ENCODE measurements around the gene ZIC1. TPM values are rescaled to one million over a fixed set of nuclear protein-coding genes. Genes with fewer than 3 reads are reported as not detected.

Gene ZIC1
- total RNA-seq = 1.2 TPM in 1 of 2 replicates, not detected in the other

DNA sequence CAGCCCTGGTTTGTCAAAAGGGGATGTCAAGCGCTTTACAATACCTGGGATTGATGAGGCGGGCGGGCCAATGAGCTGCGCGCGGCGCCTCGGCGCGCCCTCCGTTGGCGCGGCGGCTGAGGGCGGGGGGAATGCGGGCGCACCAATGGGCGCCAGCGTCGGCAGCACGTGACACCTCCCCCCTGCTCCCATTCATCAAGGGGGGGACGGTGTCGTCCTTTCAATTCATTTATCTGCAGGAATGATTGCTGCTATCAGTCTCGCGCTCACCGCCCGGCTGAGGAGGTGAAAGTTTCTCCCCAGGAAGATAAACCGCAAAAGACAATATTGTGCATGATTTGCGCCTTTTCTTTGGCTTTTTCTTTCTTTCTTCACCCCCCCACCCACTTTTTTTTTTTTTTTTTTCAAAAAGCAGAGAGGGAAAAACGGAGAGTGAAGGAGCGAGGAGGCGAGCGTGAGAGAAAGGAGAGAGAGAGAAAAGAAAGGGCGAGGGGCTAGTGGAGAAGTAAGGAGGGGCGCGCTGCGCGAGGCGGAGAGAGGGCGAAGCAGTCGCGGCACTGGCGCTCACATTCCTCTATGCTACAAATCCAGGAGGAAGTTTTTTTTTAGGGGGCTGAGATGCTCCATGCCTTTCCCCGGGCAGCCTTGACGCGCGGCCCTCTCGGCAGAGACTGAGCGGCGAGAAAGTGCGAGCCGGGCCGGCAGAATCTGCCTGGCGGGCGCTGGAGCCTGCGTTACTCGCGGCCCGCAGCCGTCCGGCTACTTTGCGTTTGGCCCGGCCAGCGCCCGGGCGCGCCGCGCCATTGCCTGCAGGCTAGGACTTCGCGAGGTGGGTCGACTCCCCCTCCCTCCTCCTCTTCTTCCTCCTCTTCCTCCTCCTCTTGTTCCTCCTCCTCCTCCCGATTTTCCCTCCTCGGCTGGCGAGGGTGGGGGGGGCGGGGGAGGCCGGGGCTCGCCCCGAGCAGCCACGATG, at the start of gene ZIC1:
Gene ZIC1 (plus strand): TSS at position 223 of the 973 bp plus-strand sequence. CDS start 748 bp downstream, at position 971.

DNA sequence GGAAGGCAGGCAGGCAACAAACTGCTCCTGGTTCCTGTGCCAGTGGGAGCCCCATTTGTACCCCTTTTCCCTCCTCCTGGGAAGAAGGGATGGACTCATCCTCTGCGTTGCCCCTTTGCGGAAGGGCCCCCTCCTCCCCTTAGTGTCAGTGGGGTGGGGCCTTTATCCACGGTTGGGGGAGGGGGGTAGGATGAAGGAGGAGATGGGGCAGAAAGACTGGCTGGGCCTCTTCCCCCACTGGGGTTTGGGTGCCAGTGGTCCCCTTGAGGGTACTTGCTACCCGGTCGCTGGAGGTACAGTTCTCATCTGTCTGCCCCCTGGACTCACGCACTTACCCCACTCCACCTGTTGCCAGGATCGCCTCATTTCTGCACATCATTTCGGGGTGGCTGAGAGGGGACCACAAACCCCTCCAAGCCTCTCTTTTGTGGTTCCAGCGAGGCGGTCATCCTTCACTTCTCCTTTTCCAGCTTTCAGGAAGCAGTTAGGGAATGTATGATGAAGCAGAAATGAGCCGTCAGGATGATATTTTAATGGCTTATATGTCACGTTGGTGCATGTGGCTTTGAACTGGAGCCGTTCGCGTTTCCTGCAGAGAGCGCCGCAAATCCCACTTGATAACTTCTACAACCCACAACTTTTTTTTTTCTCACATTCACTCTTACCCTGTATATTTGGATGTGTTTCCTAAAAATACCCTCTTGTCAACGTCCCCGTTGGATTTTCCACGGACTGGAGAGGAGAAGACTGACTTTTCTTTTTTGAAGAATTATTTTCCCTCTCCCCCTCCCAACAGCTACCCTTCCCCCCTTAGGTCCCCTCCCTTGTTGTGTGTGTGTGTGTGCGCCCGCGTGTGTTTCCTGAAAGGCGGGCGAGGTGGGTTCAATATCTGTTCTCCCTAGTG, 2.9 kb upstream of the ZIC1 start, which contains the start of gene ZIC4:
Gene ZIC4 (minus strand): TSS at position 516 of the 904 bp plus-strand sequence. CDS start 3,746 bp downstream, outside the sequence.

Other genes starting within 250 kb of the ZIC1 start
- gene ZIC4, start 2.8 kb upstream of the ZIC1 start, total RNA-seq = not detected in 2 replicates